NCI-H748 (cell line): ENCODE measurements around the gene ARF3.

ENCODE experiments used
- DNase-seq: peaks from one replicate; lab custom pipeline; 2025; ENCODE audit not compliant: unreplicated experiment; lab: John Stamatoyannopoulos, UW

ARF3 gene

DNA sequence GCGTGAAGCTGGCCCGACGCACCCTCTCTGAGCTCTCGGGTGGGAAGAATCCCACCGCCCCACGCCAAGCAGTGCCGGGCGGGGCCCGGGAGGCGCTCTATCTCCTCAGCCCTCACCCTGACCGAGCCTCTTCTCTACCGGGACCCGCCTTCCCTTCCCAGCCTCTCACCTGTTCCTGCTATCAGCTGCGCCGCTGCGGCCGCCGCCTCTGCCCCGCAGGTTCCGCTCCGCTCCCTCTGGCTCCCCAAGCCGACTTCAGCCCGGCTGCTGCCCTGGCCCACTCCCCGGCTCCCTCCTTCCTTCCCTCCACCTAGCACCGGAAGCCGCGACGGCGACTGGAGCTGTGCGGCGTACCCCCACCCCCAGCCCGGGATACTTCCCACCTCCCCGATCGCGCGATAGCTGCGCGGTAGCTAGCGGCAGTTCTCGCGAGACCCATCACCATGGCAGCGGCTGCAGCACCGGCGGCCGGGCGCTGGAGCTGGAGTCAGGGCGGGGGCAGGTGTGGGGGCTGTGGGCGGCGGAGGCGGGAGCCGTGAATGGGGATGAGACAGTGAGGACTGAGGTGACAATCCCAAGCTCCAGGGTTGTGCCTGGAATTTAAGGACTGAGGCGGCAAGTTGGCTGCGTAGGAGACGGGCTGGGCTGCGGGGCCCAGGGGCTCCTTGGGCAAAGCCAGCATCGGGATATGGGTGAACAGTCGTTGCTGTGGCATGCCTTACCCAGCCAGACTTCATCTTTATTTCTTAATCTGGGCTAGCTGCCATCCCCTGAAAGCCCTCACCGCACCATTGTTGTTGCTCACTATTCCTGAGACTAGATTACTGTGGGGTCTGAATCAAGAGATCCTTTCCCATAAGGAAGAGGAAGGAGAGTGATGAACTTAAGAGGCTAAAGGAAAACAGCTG is at the start of gene ARF3:
TSS of gene ARF3 (minus strand) at position 347 of the 908 bp plus-strand sequence. CDS start 16,392 bp downstream, outside the sequence.
- peak; percentile 98 for DNase-seq

DNA sequence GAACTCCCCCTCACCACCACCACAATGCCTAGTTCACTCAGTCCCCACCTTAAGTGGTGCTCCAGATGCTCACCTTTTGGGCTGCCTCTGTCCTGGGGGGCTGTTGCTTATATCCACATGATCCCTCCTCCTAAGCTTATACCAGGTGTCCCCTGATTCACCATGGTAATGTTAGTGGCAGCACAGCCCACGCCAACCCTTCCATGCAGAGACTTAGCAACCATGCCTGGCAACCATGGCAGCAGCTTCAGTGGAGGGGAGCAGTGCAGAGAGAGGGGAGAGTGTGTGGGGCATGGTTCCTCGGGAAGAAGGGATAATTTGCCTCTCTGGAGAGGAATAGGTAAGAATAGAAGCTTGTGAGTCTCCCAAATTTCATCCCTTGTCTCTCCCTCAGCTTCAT is 43.1 kb upstream of the ARF3 start:
- DNase-seq, result peak; percentile 25

DNA sequence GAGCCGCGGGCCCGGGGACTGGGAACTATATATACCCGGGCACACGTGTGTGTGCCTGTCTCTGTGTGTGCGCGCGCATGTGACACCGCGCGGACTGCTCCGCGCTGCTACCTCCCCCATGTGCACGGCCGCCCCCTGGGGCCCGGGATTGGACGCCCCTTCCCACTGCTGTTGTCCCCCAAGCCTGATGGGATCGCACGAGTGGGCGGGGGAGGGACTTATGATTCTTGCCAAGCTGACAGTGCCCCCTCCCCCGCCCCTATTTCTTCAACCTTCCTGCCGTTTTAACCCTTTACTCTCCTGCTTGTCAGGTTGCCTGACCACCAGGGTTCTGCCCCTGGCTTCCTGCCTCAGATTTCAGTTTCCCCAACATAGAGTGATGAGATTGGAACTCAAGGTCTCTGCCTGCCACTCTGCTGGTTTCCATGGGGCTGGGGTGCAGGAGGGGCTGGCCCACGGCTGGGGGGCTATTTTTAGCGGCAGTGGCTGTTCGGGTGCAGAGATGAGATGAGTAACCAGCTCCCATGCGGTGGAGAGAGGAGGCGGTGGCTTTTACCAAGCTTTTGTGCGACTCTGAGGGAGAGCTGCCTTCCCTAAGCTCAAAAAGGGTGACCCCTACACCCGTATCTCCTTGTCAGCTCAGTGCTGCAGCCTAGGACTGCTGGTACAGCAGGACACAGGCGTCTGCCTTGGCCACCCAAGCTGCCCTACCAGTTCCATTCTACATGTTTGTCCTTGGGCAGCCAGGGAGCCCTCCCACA is 42.3 kb upstream of the ARF3 start, which contains the start of gene DDN:
TSS of gene DDN (minus strand) at position 5 of the 761 bp plus-strand sequence. CDS start 88 bp downstream, outside the sequence.
- peak; percentile 78 for DNase-seq

DNA sequence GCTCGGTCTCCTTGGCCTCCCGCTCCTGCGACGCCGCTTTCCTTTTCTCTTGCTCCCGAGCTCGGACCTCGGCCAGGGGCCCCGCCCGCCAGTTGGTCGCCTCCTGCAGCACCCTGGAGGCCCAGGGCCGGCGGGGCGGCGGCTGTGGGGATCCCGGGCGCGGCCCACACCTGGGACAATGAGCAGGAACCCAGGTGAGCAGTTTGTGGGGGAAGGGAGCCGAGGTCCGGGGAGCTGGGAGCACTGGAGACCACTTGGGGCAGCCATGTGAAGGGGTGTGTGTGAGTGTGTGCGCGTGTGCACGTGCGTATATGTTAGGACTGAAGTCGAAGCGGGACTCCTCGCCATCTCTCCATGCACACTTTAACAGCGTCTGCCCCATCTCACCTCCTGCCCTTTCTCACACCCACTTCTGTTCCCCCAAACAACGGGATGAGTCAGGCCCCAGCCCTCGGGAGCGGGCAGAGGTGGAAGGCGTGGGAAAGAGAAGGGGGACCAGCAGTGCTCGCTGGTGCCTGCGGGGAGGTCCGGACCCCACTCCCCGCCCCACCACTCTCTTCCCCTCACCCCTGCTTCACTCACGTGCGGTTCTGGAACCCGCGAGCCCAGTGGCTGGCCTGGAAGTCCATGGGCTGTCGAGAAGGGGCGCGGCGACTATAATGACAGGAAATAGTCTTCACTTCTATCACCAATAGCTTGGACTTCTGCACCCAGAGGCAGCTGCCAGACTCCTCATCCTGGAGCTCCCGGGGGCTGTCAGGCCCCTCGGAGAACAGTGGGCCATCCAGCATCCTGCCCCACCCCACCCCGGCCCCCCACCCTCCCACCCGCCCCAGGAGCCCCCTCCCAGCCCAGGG is 41.4 kb upstream of the ARF3 start:
- DNase-seq, result peak; percentile 60

DNA sequence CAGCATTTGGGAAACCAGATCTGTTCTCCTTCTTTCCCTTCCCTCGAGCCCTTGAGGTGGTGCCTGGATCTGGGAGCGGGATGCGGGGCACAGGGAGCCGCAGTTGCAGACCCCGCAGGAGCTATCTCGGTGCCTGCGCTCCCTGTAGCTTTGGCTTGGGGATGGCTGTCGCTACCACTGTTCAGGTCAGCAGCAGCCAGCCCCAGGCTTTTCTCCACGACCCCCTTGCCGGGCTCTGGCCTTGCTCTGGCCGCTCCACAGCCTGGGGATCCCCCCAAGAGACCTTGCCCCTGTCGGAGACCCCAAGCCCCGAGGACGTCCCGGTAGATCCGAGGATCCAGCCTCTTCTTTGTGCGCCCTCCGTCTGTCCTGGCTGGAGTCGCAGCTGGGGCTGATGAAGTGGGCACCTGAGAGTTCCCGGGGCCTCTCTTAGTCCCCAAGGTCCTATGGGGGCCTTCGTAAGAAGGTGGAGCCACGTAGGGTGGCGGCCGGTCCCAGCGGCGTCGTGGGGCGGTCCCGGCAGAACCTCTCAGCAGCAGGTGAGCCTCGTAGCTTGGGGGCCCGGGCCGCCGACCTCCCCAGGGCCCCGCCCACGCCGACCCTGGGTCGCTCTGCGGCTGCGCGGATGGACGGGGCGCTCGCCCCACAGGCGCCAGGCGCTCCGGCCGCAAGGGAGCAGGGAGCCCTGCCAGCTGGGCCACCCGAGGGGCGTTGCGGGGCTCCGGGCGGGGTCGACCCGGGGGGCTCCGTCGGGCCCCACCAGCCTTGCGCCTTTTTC is 40.6 kb upstream of the ARF3 start:
- peak; percentile 54 for DNase-seq

DNA sequence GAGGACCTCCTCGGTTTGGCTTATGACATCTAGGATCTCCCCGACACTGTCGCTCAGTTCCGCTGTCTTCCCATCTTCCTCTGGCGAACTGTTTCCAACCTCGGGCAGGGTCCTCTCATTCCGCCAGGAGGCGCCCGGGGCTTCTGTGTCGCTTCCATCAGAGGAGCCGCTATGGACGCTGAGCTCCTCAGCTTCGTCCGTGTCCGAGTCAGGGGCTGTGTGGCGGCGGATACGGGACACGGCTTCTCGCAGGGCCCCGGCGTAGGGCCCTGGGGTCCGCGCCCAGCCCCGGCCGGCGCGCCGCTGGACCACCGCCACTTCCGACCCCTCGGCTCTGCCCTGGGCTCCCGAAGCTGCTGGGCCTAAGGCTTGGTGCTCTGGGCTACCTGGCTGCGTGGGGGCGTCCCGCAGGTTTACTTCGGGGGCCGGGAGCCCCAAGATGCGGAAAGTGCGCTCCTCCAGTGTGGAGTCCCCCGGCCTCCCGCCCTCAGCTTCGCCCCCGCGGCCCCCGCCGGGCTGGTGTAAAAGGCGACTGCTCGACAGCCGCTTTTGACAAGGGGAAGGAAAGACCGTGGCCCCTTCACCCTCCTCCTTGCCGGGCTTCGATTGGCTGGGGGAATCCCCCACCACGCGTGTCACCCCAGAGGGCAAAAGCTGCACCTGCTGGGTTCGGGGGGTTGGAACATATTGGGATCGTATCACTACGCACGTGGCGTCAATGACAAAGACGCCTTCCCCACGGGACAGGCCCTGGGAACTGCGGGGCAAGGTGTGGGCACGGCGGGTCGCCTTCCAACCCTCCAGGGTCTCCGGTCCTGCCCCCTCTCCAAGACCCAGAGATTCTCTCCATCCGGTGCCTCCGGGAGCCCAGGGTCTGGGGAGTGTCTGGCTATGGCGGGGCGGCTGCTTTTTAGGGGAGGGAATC is 39.8 kb upstream of the ARF3 start:
- peak; percentile 66 for DNase-seq

DNA sequence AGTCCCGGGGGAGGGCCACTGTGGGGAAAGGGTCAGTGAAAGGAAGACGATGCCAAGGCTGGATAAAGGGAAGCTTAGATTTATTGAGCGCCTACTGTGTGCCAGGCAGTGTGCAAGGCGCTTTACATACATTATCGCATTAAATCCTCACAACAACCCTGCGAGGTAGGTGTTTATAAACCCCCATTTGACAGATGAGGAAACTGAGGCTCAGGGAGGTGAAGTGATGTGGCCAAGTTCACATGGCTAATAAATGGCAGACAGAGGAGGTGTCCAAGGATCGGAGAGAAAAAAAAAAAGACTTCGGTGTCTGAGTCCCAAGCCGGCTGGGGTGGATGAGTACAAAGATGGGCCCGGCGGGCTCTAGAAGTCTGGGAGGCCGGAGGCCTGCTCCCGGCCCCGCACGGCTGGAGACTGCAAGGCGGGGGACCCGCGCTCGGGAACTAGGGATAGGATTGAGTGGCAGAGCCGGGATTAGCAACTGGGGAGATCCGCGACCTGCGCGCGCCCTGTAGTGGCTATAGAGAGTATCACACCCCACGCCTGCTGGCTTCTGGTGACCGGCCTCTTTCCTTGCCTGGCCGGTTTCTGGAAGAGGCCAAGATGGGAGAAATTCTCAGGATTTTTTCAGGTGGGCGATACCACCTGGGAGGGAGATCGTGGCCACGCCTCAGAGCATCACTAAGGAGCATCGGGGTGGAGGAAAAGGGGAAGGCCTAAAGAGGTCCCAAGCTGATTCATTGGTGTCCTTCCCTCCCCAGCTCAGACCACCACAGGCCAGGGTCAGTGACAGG is 38.0 kb upstream of the ARF3 start:
- DNase-seq, result peak; percentile 85

DNA sequence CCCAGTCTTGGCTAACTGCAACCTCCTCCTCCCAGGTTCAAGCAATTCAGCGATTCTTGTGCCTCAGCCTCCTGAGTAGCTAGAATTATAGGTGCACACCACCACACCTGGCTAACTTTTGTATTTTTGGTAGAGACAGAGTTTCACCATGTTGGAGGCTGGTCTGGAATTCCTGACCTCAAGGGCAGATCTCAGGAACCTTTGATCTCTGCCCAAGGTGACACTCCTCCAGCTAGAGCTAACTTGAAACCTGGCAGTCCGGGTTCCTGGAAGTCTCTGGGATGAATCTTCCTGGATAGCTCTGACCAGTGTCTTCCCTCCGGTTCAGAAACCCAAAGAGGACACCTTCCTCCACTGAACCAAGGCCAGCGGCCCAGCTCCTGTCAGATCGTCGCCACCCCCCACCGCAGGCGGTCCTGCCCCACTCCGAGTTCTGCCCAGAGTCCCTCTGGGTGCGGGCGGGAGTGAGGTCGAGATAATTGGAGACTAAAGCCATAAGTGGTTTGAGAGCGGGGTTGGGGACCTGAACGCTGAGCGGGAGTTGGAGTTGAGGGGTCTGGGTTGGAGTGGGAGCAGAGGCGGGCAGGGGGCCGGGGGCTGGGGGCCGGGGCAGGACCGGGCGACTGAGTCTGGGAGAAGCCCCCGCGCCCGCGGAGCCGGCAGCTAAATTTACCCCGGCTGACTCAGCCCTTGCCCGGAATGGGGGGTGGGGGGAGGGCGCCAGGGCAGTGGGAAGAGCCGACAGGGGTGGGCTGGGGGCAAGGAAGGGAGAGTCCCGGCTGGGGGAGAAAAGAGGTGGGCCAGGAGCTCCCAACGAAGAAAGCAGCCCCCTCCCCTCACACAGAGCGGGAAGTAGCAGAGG is 37.2 kb upstream of the ARF3 start:
- no peak for DNase-seq

DNA sequence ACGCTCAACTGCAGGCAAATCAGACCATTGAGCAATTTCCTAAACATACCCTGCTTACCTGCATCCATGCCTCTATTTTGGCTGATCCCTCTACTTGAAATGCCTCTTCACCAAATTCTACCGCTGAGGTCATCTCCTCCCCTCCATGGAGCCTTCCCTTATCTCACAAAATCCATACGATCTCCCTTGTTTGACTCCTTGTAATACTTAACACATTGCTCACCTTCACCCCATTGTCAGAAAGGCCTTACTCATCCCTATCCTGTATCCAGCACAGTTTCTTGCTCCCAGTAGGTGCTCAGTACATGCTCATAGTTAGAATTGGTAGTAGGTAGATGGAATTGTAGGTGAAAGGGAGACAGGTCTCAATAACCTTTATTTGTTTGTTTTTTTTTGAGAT is 36.5 kb upstream of the ARF3 start:
- DNase-seq, result no peak

DNA sequence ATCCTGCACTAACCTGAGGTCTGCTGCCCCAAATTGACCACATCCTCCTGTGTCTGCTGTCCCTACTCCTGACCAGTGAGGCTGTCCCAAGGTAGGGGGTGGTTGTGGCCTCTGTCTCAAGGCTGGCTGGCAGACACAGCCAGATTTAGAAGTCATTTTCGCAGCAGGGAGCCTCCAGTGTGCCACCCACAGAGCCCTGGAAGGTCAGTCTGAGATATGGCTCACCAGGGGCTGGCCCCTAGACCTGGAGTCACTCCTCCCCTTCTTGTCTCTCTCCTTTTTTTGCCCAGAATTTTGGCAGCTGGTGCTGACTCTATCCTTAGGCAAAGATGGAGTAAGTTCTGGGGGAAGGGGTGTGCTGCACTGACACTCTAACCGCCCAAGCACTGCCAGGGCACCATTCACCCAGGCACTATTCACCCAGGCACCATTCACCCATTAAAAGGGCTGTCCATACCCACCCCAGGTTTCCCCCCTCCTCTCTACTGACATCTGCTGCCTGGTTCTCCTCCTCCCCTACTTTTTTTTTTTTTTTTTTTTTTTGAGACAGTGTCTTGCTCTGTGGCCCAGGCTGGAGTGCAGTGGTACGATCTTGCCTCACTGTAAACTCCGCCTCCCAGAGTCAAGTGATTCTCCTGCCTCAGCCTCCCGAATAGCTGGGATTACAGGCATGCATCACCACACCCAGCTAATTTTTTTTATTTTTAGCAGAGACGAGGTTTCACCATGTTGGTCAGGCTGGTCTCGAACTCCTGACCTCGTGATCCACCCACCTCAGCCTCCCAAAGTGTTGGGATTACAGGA is 34.2 kb upstream of the ARF3 start:
- DNase-seq, result no peak

DNA sequence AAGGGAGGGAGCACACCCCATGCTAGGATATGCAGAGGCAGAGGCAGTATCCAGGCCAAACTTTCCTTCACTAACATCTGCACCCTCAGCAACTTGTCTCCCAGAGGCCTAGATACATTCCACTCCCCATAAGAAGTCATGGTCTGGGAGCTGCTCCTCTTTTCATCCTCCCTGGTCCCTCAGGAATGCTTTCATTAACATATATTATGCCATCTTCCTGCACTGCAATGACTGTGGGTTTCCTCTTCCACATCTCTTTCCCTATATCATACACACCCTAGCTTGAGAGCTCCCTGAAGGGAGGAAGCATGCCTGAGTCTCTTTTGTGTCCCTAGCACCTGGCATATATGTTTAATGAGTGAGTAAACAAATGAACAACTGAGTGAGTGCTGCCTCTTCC is 33.3 kb upstream of the ARF3 start:
- DNase-seq, result peak; percentile 88

DNA sequence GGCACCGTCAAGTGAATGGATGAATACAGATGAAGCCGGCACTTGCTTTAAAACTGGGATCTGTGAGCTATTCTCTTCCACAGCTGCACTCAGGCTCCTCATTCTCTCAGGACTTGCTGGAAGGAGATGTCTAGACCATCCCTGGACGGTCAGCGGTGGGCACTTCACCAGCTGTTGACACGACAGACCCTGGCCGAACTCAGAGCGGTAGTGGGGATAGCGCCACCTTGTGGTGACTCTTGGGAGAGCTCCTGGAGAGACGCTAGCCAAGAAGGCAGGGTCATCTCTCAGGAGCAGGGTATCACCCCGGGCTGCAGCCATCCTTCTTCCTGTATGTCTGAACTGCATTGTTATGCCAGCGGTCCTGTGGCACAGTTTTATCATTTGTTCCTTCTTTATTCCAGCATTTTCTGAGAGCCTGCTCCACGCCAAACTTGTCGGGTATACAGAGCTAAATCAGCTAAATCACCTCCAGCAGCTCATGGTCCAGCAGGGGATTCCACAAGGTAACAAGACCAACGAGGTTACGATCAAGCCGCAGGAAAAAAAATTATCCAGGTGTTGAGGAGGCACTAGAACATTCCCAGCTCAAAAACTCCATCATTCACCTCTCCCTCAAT is 30.9 kb upstream of the ARF3 start:
- peak; percentile 64 for DNase-seq

DNA sequence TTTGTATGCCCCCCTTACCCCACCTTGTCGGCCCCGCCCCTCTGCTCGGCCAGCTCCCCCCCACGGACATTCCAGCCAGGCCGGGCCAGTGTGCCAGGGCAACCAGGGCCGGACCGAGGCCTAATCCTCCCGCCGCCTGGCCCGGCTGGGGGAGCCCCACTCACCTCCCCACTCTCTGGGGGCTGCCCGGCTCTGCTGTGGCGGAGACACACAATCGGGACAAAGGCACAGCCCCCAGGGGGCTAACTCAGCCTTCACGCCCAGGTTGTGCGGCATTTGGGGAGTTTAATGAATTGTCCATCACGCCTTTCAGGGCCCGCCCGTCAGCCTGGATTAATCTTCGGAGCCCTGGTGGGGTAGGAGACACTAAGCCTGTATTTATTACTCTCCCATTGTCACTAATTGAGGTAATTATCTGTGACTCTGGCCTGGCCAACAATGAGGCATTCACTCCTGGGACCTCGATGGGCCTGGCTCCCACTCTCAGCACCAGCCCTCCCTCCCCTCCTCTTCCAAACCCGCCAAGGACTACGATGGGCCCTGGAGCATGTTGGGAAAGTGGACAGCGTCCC is 29.5 kb upstream of the ARF3 start:
- peak; percentile 92 for DNase-seq

DNA sequence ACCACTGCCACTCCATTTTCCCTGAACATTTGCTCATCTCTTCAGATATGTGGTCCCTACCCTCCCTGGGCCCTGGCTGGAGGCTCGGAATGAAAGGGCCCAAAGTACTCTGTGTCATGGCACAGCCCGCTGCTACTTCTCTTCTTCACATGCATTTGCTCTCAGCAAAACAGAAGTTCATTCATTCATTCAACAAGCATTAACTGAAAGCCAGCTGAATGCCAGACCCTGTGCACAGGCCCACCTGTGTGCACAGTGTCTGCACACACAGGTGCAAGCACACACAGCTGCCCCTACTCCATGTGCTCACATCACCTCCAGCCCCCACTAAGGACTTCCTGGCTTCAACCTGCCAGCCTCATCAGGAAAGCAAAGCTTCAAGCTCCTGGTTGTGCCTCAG is 28.6 kb upstream of the ARF3 start:
- DNase-seq, result peak; percentile 17

DNA sequence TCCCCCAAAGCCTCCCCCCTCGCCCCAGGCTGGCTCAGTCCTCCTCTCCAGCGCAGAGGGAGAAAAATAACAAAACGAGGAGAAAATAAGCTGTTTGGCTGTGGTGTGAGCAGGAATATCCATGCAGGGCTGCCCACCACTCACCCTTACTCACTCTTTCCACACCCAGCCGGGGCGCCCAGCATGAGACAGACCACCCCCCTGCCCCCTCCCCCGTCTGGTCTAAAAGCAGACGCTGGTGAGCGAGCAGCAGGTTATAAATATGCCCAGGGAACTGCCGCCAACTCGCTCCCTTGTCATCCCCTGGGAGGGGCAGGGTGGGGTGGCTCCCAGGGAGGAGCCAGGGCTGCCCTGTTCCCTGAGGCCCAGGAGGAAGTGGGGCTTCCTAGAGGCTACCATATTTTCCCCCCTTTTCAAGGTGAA is 28.2 kb upstream of the ARF3 start:
- no peak for DNase-seq
